UCSD-AML1 (cell line): ENCODE data around the gene NUP160.
"Not testable (repeated sequence)": the region's sequence is repeated elsewhere in the genome, so short reads cannot be mapped to it uniquely, and the experiment has no call there.

Experiments used
- DNase-seq: peaks from one replicate; lab custom pipeline; 2025; ENCODE audit not compliant: unreplicated experiment; lab: John Stamatoyannopoulos, UW

NUP160 gene, protein sequence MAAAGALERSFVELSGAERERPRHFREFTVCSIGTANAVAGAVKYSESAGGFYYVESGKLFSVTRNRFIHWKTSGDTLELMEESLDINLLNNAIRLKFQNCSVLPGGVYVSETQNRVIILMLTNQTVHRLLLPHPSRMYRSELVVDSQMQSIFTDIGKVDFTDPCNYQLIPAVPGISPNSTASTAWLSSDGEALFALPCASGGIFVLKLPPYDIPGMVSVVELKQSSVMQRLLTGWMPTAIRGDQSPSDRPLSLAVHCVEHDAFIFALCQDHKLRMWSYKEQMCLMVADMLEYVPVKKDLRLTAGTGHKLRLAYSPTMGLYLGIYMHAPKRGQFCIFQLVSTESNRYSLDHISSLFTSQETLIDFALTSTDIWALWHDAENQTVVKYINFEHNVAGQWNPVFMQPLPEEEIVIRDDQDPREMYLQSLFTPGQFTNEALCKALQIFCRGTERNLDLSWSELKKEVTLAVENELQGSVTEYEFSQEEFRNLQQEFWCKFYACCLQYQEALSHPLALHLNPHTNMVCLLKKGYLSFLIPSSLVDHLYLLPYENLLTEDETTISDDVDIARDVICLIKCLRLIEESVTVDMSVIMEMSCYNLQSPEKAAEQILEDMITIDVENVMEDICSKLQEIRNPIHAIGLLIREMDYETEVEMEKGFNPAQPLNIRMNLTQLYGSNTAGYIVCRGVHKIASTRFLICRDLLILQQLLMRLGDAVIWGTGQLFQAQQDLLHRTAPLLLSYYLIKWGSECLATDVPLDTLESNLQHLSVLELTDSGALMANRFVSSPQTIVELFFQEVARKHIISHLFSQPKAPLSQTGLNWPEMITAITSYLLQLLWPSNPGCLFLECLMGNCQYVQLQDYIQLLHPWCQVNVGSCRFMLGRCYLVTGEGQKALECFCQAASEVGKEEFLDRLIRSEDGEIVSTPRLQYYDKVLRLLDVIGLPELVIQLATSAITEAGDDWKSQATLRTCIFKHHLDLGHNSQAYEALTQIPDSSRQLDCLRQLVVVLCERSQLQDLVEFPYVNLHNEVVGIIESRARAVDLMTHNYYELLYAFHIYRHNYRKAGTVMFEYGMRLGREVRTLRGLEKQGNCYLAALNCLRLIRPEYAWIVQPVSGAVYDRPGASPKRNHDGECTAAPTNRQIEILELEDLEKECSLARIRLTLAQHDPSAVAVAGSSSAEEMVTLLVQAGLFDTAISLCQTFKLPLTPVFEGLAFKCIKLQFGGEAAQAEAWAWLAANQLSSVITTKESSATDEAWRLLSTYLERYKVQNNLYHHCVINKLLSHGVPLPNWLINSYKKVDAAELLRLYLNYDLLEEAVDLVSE (N-terminal part only)

GRCh38 chr11:47847892-47848699 lies at the start of gene NUP160:
NUP160 (minus strand) TSS chr11:47848350; CDS start chr11:47848318, 32 bp downstream.
- DNase-seq, result peak; percentile 87

- DNase-seq, result no peak
These were observed 48.0 kb upstream of the NUP160 start for GRCh38 chr11:47896199-47896598.

- DNase-seq, result no peak
These were observed 46.9 kb upstream of the NUP160 start for GRCh38 chr11:47895035-47895434.

- DNase-seq, result not testable (repeated sequence)
These were observed 44.6 kb upstream of the NUP160 start for GRCh38 chr11:47892546-47893276.

DNA sequence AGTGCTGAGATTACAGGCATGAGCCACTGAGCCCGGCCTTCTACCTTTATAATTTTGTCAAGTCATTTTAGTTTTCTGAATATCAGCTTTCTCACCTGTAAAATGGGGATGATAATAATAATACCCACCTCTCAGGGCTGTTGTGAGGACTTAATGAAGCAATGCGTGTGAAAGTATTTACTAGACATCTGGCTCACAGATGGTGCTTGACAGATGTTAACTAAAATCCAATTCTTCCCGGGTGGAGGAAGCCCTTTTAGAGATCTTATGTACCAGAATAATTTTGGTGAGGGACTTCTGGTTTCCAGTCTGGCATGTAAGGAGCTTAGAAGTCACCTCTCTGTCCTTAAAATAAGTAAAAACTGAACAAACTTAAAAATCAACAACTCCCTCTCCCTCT lies 43.7 kb upstream of the NUP160 start:
- no peak for DNase-seq

DNA sequence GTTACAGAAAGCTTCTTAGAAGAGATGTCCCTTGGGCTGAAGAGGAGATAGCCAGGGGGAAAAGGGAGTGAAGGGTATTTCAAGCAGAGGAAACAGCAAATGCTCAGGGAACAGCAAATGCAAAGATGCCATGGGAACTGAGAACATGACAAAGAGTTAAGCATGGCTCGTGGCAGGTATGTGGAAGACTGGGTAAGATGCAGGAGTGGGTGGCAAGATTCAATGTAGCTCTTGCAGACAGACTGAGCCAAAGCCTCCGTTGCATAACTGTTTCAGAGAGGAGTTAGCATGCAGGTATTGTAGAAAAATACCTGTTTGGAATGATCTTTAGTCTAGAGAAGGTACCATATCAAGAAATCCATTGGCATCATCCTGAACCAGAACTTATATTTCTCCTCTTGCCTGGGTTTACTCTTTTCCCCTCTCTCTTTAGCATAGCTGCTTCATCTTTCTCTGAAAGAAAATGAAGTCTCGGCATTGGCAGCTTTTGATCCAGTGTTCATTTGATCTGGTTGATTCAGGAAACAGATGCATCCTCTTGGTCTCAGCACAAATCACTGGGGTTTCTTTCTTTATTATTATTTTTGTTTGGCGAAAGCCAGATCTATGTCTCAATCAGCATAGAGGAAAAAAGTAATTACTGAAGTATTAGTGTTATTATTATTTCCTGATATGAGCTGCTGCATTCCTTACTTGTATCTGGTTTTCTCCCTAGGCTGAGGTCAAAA lies 41.7 kb upstream of the NUP160 start:
- no peak for DNase-seq

DNA sequence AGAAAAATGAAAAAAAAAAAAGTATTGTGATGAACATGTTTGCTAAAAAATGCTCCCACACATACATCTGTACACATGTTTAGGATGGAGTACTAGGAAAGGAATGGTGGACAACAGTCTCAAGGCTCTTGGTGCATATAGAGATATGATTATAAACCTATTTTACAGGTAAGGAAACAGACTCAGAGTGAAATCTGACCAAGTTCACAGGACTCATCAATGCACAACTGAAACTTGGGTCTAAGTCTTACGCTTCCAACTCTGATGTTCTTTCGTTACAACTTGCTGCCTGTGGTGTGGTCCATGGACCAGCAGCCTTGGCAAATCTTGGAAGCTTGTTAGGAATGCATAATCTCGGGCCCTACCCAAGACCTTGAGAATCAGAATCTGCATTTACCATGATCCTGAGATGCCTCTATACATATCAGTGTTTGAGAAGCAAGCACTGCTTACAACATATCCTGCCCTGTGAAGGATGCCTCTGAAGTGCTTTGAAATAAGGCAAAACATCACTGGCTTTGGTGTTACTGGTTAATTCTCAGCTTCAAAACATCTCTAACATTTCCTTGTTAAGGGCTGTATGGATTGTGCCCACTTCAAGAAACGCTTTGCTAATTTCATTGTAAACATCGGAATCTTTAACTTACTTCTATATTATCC lies 39.9 kb upstream of the NUP160 start:
- no peak for DNase-seq

DNA sequence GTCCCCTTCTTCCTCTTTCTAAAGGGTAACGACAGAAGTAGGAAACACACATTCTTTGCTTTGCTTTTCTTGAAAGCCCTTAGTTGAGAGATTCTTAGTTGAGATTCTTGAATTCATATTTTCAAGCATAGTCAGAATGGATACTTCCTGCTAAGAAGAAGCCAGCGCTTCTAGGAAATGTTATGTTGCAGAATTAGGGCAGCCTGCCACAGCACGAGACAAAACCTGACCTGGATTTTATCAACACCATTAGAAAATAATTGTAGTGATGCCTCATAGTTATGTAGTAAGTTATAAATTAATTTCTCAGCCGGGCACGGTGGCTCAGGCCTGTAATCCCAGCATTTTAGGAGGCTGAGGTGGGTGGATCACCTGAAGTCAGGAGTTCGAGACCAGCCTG lies 37.9 kb upstream of the NUP160 start:
- no peak for DNase-seq

DNA sequence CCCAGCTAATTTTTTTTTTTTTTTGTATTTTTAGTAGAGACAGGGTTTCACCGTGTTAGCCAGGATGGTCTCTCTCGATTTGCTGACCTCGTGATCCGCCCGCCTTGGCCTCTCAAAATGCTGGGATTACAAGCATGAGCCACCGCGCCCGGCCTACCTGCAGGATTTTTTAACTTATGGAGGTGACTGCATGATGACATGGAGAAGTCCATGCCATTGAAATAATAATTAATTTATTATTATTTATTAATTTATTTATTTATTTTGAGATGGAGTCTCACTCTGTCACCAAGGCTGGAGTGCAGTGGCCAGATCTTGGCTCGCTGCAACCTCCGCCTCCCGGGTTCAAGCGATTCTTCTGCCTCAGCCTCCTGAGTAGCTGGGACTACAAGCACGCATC lies 34.3 kb upstream of the NUP160 start:
- DNase-seq, result not testable (repeated sequence)

DNA sequence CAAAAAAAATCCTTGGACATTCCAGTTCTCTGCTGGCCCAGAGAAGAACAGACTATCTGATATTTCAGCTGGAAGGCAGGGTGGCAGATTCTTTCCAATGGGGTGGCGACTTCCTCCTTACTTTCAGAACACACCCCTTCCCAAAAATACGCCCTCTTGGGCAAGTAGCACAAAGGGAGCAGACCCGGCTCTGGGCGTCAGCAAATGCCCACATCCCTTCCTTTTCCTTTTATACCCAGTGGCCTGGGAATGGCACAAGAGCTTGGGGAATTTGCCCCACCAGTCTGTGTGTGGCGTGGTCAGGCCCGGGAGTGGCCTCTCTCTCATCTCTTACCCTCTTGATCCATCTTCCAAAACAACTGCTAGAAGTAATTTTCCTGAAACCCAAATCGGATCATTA lies 33.0 kb upstream of the NUP160 start:
- no peak for DNase-seq

DNA sequence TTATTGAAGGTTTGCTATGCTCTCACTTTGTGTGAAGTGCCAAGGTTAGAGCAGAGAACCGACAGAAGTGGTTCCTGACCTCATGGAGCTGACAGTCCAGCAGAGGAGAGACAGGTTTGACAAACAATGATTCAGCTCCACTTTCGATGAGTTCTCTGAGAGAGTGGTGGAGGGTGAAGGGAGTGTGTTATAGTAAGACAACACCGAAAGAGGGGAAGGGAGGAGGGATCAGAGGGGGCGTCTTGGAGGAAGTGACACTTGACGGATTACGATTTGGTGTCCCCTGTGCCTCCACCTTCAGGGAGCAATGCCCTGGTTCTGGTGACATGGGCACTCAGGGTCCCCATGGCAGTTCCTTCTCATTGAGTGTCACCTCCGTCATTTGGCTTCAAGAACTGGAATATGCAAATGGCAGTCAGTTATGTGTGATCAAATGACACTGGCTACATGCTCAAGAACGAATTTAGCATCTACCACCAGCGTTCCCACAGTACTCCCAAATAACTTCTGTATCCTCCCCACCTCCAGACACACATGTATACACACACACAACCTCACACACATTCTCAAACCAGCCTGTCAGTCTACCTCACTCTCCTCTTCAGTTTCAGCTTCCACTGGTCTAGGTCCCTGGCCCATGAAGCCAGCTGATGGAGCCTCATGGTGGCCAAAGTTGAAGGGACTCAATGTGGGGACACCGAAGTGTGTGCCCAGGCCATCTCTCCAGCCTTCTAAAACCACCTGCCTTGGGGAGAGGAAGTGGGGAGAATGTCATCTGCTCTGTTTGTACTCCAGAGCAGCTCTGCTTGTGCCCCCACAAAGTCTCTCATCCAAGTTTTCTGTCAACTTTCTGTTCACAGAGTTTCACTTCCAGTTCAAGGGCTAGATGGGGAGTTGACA lies 31.4 kb upstream of the NUP160 start:
- no peak for DNase-seq

GRCh38 chr11:47875858-47876257 lies 27.7 kb upstream of the NUP160 start:
- not testable (repeated sequence) for DNase-seq

DNA sequence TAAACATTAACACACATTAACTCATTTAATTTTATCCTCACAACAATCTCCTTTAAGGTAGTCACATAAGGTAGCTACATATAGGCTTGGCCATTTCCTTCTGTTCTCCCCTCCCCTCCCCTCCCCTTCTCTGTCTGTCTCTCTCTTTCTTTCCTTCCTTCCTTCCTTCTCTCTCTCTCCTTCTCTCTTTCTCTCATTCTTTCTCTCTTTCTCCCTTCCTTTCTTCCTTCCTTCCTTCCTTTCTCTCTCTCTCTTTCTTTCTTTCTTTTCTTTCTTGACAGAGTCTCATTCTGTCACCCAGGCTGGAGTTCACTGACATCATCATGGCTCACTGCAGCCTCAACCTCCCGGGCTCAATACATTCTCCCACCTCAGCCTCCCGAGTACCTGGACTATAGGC lies 22.3 kb upstream of the NUP160 start:
- no peak for DNase-seq

GRCh38 chr11:47869544-47870393 lies 21.6 kb upstream of the NUP160 start:
- DNase-seq, result no peak

DNA sequence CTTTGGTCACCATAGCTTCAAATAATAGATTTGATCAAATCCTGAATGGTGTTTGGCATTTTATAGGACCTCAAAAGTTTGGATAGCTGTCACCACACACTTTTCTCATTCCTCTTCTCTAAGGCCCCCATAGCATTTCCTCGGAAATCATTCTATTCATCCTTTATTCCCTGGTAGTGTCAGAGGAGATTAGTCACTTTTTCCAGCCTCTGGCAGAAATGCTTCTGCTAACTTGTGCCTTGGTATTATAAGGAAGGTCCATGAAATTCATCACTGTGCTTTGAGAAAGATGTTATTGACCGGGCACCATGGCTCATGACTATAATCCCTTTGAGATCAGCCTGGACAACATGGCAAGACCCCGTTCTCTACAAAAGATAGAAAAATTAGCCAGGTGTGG lies 19.7 kb upstream of the NUP160 start:
- no peak for DNase-seq

DNA sequence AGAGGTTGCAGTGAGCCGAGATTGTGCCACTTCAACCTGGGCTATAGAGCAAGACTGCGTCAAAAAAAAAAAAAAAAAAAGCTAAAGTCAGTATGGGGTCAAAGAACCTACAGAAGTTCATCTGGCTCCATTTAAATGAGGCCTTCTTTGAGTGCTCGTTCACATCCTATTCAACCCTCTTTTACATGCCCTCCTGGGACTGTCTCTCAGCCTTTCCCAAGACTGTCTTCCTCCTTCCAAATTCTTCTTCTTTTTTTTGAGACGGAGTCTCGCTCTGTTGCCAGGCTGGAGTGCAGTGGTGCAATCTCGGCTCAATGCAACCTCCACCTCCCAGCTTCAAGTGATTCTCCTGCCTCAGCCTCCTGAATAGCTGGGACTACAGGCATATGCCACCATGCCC lies 18.7 kb upstream of the NUP160 start:
- not testable (repeated sequence) for DNase-seq

GRCh38 chr11:47864901-47865300 lies 16.8 kb upstream of the NUP160 start:
- DNase-seq, result no peak
